AG10803 (cell line): ENCODE data around the gene LCP1.

ENCODE experiments used
- DNase-seq: peaks from one replicate; pipeline ENCODE4 v3.0.0; 2010; ENCODE audit warnings: low read depth
- H3K4me3 ChIP-seq: 2 replicates; pipeline ENCODE4 v1.5.1; 2011; ENCODE audit warnings: mild to moderate bottlenecking, low read length, control low read depth
- TF ChIP-seq, protein P1 (sequence below): conservative IDR thresholded peaks from 2 replicates; pipeline ENCODE4 v1.5.1; 2011; ENCODE audit warnings: mild to moderate bottlenecking, low read length, control low read depth, inconsistent platforms

The LCP1 gene

DNA sequence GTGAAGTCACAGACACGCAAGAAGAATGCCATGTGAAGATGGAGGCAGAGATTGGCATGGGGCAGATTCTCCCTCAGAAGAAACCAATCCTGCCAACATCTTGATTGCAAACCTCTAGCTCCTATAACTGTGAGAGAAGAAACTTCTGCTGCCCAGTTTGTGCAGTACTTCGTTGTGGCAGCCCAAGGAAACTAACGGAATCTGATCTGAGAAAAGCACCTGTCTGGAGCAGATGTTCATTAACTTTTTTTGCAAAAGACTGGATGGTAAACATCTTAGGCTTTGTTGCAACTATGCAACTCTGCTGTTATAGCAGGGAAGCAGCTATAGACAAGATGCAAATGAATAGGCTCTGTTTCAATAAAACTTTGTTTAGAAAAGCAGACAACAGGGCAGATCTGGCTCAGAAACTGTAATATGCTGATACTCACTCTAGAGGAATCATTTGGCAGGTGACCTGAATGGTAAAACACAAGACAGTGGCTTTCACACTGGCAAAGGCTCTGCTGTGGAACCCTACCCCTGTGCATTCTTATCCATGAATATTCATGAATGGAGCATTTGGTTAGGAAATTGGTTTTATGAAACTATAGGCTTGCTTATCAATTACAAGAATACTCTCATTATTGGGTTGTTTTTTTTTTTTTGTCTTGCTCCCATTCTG lies 51.9 kb downstream of the LCP1 start:
- DNase-seq, result no peak
- TF ChIP-seq, protein P1, sequence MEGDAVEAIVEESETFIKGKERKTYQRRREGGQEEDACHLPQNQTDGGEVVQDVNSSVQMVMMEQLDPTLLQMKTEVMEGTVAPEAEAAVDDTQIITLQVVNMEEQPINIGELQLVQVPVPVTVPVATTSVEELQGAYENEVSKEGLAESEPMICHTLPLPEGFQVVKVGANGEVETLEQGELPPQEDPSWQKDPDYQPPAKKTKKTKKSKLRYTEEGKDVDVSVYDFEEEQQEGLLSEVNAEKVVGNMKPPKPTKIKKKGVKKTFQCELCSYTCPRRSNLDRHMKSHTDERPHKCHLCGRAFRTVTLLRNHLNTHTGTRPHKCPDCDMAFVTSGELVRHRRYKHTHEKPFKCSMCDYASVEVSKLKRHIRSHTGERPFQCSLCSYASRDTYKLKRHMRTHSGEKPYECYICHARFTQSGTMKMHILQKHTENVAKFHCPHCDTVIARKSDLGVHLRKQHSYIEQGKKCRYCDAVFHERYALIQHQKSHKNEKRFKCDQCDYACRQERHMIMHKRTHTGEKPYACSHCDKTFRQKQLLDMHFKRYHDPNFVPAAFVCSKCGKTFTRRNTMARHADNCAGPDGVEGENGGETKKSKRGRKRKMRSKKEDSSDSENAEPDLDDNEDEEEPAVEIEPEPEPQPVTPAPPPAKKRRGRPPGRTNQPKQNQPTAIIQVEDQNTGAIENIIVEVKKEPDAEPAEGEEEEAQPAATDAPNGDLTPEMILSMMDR, result no peak
- H3K4me3 ChIP-seq, result no peak overlapping the region

DNA sequence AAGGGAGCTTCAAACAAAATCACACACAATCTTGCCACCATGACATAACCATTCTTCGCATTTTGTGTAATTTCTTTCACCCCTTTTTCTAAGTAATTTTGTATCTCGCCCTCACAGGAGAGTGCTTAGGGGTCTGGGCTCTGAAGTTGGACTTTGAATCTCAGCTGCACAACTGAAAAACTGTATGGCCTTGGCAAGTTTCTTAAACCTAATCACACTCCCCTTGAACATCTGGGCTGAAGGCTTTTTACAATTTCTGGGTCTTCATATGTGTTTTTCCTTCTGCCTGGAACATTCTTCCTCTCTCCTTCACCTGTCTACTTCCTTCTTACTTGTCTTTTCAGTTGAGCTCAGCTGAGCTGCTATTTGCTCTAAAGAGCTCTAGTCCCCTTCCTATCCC lies 52.9 kb downstream of the LCP1 start:
- H3K4me3 ChIP-seq, result no peak overlapping the region
- TF ChIP-seq, protein P1, result no peak
- DNase-seq, result no peak

DNA sequence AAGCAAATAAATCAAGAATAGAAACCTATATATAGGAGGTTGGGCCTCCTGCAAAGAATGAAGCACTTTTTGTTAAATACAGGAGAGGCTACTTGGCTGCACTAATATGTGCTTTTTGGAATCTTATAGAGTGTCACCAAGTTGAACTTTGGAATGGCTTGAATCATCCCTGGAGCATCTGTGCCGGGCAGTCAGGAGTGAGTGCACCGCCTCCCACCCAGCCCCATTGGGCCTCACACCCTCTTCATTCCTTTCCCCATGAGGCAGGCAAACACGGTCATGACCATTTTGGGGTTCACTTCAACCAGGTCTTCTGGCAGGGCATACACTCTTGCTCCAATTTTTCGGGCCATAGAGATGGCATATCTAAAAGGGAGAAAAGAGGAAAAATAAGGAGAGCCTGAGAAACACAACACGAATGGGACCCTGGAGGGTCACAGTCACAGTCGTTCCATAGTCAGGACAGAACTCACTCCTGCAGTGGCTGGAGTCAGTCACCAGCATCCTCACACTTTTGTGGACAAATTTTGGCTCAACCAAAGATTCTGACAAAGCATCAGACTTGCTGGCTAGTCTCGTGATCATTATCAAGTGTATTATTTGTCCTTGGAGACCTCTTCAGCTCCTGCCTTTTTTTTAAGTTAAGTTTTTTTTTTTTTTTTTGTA lies 54.5 kb downstream of the LCP1 start:
- no peak overlapping the region for H3K4me3 ChIP-seq
- no peak for DNase-seq
- TF ChIP-seq, protein P1, result no peak

DNA sequence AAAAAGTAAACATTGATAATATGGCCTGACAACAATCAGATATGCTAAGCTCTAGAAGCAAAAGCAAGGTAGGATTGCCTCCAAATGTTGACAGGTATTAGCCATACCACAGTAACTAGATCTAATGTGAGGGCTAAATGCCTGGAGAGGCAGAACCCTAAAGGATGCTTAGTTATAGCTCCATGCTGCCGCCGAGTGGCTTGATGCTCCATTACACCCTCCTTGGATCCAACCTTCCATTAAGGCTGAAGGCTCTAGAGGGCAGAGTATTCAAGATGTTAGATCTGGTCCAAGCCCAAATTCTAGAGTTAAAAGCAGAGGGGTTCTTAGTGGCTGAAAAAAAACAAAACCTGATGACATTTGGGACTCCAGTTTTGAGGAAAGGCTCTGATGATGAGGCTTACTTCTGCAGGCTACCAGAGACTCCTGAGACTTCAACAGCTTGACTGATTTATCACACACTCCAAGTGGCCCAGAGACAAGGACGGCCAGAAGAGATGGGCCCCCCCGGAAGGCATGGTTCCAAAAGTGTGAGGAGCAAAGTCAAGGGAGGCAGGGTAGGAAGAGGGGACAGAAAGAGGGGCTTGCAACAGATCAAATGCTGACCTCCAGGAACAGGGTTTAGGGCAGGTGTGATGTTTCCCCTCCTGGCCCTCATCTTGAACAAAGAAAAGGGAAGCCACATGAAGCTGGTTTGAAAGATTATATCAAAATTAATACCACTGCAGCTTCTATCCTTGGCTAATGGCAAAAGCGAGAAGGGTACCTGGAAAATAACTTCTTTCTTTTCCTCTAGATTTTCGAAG lies 55.2 kb downstream of the LCP1 start:
- TF ChIP-seq, protein P1, result peak; percentile 98
- peak; percentile 65 for DNase-seq

DNA sequence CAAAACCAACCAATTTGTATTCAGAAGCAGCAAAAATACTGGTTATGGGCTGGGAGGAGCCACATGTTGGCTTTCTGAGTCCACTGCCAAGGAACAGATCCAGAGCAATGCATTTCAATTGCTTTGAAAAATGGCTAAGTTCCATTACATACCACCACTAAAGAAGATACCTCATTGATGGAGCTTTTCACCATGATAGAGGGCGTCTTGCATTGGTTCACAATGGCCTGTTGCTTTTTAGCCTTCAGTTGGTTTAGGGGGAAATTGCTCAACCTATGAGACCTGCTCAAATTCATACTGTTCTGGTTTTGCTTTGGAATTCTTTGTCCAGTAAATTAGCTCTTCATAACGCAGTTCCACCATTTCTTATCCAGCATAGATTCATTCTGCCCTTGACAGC lies 55.9 kb downstream of the LCP1 start:
- TF ChIP-seq, protein P1, result no peak
- H3K4me3 ChIP-seq, result no peak overlapping the region
- DNase-seq, result no peak

More for the DNA sequence above, 55.2 kb downstream of the LCP1 start:
- no peak overlapping the region for H3K4me3 ChIP-seq

DNA sequence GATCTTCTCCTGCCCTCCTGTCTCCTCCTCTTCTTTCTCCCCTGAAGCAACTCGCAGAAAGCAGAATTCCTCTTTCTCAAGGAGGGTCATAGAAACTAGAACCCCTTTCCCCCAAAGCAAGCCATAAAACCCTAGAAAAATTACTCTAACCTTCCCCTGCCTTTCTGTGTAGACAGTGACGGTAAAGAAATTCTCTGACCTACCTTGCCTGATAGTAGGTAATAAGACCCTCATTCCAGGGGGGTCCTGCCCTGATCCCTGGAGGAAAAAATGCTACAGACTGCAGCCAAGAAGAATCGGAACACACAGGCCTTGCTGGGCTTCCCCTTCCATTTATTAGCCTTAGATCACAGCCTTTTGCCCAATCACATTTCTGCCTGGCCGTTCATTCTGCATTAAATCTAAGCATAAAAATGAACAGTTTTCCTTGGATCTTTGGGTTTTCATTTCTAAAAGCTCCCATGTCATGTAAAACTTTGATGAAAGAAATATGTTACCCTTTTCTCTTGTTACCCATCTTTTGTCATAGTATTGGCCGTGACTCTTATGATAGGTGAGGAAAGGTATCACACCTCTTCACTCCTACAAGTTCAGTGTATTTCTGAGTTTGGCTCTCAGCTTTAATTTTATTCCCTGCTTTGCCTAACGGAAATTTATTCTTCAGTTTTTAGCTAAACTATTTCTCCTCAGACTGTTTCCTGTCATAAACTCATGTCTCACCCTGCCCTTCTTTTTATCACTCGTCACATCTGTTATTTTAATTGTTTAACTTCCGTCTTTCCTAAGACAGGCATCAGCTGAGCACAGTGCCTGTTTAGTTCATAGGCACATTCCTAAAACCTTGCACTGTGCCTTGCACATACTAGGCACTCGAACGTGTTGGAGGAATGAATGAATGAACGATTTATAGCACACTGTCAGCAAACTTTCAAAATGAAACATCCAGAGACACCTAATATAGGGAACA lies 56.7 kb downstream of the LCP1 start:
- DNase-seq, result no peak
- TF ChIP-seq, protein P1, result no peak
- H3K4me3 ChIP-seq, result no peak overlapping the region
